GM18526 (cell line): ENCODE measurements around the gene PCDH9.

Source experiments
- POLR2A ChIP-seq: IDR thresholded peaks from 3 replicates; pipeline ENCODE4 v1.6.1; 2011; ENCODE audit not compliant: insufficient read length; ENCODE audit errors: extremely low read depth

Gene PCDH9

GRCh38 chr13:66557357-66557756 lies 672.8 kb downstream of the PCDH9 start:
- no peak for TF ChIP-seq POLR2A

GRCh38 chr13:66556306-66556705 lies 673.8 kb downstream of the PCDH9 start:
- no peak for TF ChIP-seq POLR2A

- TF ChIP-seq POLR2A = no peak
Observed at GRCh38 chr13:66553391-66553790, 676.7 kb downstream of the PCDH9 start.

DNA sequence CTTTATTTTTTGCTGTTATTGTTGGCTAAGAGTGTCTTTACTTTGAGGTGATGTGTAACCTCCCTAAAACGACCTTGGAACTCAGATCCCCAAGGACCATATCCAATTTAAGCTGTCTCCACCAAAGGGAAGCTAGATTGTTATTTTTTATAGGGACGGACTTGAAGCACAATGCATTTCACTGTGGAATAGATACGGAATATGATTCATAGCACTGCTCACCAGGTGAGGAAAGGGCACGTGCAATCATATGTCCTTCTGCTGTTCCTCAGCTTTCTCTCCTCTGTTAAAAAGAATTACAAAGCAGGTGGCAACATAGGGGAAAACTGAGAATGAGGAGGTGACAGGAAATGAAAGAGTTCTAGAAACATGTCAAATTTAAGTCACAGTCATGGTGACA lies 679.0 kb downstream of the PCDH9 start:
- no peak for TF ChIP-seq POLR2A

GRCh38 chr13:66547685-66548084 lies 682.5 kb downstream of the PCDH9 start:
- TF ChIP-seq POLR2A = no peak

- no peak for TF ChIP-seq POLR2A
Observed at GRCh38 chr13:66546534-66547379, 683.4 kb downstream of the PCDH9 start.

DNA sequence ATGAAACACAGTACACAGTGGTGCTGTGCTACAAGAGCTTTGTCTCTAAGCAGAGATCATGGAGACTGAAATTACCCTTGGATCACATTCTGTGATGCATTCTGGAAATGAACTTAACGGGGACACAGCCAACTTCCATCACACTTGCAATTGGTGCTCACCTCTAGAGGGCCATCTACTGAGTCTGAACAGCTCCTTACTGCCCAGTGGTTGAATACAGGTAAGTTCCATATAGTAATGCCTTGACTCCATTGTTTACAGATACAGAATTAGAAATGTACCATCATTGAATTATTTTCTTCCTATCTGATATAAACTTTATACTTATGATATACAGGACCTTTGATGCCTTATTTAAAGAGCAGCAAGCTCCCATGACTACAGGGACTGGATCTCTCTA lies 686.4 kb downstream of the PCDH9 start:
- no peak for TF ChIP-seq POLR2A

DNA sequence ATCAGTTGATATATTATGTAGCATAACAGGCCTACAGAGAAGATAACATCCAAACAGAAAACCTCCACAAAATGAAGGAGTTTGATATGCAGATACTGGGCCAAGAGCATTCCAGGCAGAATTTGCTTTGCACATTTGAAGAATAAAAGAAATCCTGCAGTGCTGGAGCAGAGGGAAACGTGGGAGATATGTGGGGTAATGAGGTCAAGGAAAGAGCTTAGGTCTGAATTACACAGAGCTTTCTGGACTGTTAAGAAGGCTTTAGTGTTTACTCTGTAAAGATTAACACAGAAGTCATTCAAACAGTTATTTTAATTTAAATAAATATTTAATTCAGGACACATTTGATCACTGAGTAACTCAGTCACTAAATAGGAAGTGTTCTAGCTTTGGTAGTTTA lies 692.7 kb downstream of the PCDH9 start:
- TF ChIP-seq POLR2A = no peak

GRCh38 chr13:66536746-66537145 lies 693.4 kb downstream of the PCDH9 start:
- TF ChIP-seq POLR2A = no peak

GRCh38 chr13:66534561-66534960 lies 695.6 kb downstream of the PCDH9 start:
- TF ChIP-seq POLR2A = no peak

DNA sequence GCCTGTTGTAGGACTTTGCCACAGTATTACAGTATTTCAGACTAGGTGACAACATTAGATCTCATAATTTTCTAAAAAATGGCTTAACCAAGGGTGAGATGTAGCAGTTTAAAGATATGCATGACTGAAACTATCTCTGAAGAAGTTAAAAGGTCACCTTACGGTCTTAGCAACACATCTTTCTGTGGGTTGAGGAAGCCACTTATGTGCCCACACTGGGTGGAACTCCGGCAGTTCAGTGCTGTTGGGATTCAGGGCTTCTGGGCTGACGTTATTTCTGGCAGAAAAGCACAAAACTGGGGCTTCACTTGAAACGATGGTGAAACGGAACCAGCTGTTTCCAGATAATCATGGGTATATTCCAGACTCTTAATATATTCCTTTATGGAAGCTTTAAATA lies 697.3 kb downstream of the PCDH9 start:
- no peak for TF ChIP-seq POLR2A

- no peak for TF ChIP-seq POLR2A
Observed at GRCh38 chr13:66532146-66532545, 698.0 kb downstream of the PCDH9 start.

DNA sequence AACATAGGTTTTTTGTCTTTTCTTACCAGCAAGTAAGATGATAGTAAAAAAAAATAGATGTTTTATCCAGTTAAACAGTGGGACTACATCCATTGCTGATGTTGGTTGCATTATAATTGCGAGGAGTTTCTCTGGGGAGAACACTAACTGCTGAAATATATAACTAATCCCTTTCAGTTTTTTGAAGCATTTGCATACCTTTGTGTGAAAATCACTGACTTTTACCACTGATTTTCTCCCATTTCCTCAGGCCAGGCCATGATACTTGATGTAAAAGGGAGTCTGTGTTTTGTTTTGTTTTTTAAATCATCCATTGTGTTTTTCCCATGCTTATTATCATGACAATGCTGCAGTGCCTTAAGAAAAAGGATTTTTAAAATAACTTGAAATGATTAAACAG lies 699.5 kb downstream of the PCDH9 start:
- no peak for TF ChIP-seq POLR2A

- no peak for TF ChIP-seq POLR2A
Observed at GRCh38 chr13:66530158-66530557, 700.0 kb downstream of the PCDH9 start.

DNA sequence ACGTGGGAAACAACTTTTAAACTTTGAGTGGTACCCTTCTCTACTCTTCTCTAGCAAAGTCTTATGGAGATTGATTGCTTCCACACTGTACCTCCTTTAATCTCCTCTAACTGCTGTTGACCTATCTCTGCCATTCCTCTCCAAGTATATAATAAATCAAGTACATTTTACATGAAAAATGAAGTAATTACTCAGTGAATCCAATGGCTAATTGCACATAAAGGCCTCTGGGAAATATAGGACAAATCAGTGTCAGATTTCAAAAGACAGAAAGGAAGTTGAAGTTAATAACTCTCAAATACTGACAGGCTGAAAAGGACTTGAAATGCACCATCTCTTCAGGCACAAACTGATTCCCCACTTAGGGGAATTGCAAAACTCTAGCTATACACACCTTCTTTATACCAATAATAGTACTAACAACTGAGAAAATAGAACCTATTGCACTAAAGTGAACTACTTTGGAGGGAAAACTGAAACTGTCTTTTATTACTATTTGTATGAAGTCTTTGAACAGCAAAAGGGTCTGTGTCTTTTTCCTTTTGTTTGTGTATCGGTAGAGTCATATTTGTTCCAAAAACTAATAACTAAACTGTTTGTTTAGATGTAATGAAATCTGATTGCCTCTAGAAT lies 701.1 kb downstream of the PCDH9 start:
- TF ChIP-seq POLR2A = no peak

GRCh38 chr13:66528180-66528579 lies 702.0 kb downstream of the PCDH9 start:
- TF ChIP-seq POLR2A = no peak
